ENCODE measurements around the gene C11orf91. TPM values are rescaled to one million over a fixed set of nuclear protein-coding genes. Genes with fewer than 3 reads are reported as not detected.
A peak's percentile ranks its signal among the peaks of the same experiment; 100 is the strongest.

The C11orf91 gene
- total and polyA plus RNA-seq, 2 donors (not counting 1 experiment from before 2014, with no cell fraction given) = 0.12 TPM; not detected in 1

GRCh38 chr11:33734441-33735270 is 34.0 kb upstream of the C11orf91 start:
- Histone ChIP-seq H3K9ac (ENCODE audit: insufficient read depth, low read length) (peak overlapping the region; percentile 93), H3K79me2 (ENCODE audit: control insufficient read depth, insufficient read depth, low read length) (peaks cover 66% of the 10 kb centered on the region), H3K4me2 (ENCODE audit: extremely low read depth, insufficient read depth, low read length) (peak overlapping the region; percentile 77), H3K27me3 (ENCODE audit: control insufficient read depth, insufficient read depth, low read length) (no peaks in the 10 kb centered on the region), H2AFZ (ENCODE audit: low read length) (no peak overlapping the region), H3K36me3 (ENCODE audit: control insufficient read depth, insufficient read depth, low read length) (peaks cover 7% of the 10 kb centered on the region), H3K4me1 (ENCODE audit: control insufficient read depth, extremely low read depth, insufficient read depth, low read length) (peaks cover 25% of the 10 kb centered on the region), H3K9me3 (ENCODE audit: control insufficient read depth, insufficient read depth, low read depth, low read length) (no peaks in the 10 kb centered on the region), H3K4me3 (replicated peaks in 1 of 4; ENCODE audit: control extremely low read depth in 1 of 4, insufficient read depth in 1 of 4, low read depth in 3 of 4, low read length in 4 of 4) (peak overlapping the region; percentile 91 to 97 (median 96)), H4K20me1 (ENCODE audit: control insufficient read depth, extremely low read depth, insufficient read depth, low read length) (no peaks in the 10 kb centered on the region), H3K27ac (ENCODE audit: insufficient read depth, low read length) (peak overlapping the region; percentile 94)
- peak; percentile 65 to 75 for DNase-seq (ENCODE audit: low read depth in 2 of 2)
- TF ChIP-seq EZH2 (IDR thresholded peaks at IDR 0.05; ENCODE audit: low read length, missing control alignments) (no peak), CTCF (conservative IDR thresholded peaks at IDR 0.05 in 1 of 2, IDR thresholded peaks at IDR 0.05 in 1 of 2; ENCODE audit: low read depth in 1 of 2, low read length in 2 of 2) (no peak)

- TF ChIP-seq CTCF (conservative IDR thresholded peaks at IDR 0.05 in 1 of 2, IDR thresholded peaks at IDR 0.05 in 1 of 2; ENCODE audit: low read depth in 1 of 2, low read length in 2 of 2) (no peak), EZH2 (IDR thresholded peaks at IDR 0.05; ENCODE audit: low read length, missing control alignments) (no peak)
- peak overlapping the region; percentile 77 for H3K4me2 ChIP-seq (ENCODE audit: extremely low read depth, insufficient read depth, low read length)
- peaks cover 72% of the 10 kb centered on the region for H3K79me2 ChIP-seq (ENCODE audit: control insufficient read depth, insufficient read depth, low read length)
- no peak overlapping the region for H2AFZ ChIP-seq (ENCODE audit: low read length)
- peak overlapping the region; percentile 93 for H3K9ac ChIP-seq (ENCODE audit: insufficient read depth, low read length)
- H3K4me3 ChIP-seq (replicated peaks in 1 of 4; ENCODE audit: control extremely low read depth in 1 of 4, insufficient read depth in 1 of 4, low read depth in 3 of 4, low read length in 4 of 4) = peak overlapping the region; percentile 91 to 97 (median 96)
- peaks cover 25% of the 10 kb centered on the region for H3K4me1 ChIP-seq (ENCODE audit: control insufficient read depth, extremely low read depth, insufficient read depth, low read length)
- H3K27ac ChIP-seq (ENCODE audit: insufficient read depth, low read length) = peak overlapping the region; percentile 94
- no peaks in the 10 kb centered on the region for H3K9me3 ChIP-seq (ENCODE audit: control insufficient read depth, insufficient read depth, low read depth, low read length)
- DNase-seq (ENCODE audit: low read depth in 2 of 2) = no peak
- no peaks in the 10 kb centered on the region for H3K27me3 ChIP-seq (ENCODE audit: control insufficient read depth, insufficient read depth, low read length)
- no peaks in the 10 kb centered on the region for H4K20me1 ChIP-seq (ENCODE audit: control insufficient read depth, extremely low read depth, insufficient read depth, low read length)
- peaks cover 7% of the 10 kb centered on the region for H3K36me3 ChIP-seq (ENCODE audit: control insufficient read depth, insufficient read depth, low read length)
These were observed 33.4 kb upstream of the C11orf91 start for GRCh38 chr11:33733980-33734379.

- Histone ChIP-seq H3K27ac (ENCODE audit: insufficient read depth, low read length) (peak overlapping the region; percentile 50), H3K9ac (ENCODE audit: insufficient read depth, low read length) (no peak overlapping the region), H3K79me2 (ENCODE audit: control insufficient read depth, insufficient read depth, low read length) (peaks cover 86% of the 10 kb centered on the region), H3K4me2 (ENCODE audit: extremely low read depth, insufficient read depth, low read length) (peak overlapping the region; percentile 58), H3K4me3 (replicated peaks in 1 of 4; ENCODE audit: control extremely low read depth in 1 of 4, insufficient read depth in 1 of 4, low read depth in 3 of 4, low read length in 4 of 4) (no peak overlapping the region), H4K20me1 (ENCODE audit: control insufficient read depth, extremely low read depth, insufficient read depth, low read length) (no peaks in the 10 kb centered on the region), H3K36me3 (ENCODE audit: control insufficient read depth, insufficient read depth, low read length) (peaks cover 7% of the 10 kb centered on the region), H3K27me3 (ENCODE audit: control insufficient read depth, insufficient read depth, low read length) (no peaks in the 10 kb centered on the region), H3K4me1 (ENCODE audit: control insufficient read depth, extremely low read depth, insufficient read depth, low read length) (peaks cover 12% of the 10 kb centered on the region), H3K9me3 (ENCODE audit: control insufficient read depth, insufficient read depth, low read depth, low read length) (no peaks in the 10 kb centered on the region), H2AFZ (ENCODE audit: low read length) (no peak overlapping the region)
- TF ChIP-seq EZH2 (IDR thresholded peaks at IDR 0.05; ENCODE audit: low read length, missing control alignments) (no peak), CTCF (conservative IDR thresholded peaks at IDR 0.05 in 1 of 2, IDR thresholded peaks at IDR 0.05 in 1 of 2; ENCODE audit: low read depth in 1 of 2, low read length in 2 of 2) (no peak)
- DNase-seq (ENCODE audit: low read depth in 2 of 2) = peak in 1 of 2 donors; percentile 52
These were observed 31.3 kb upstream of the C11orf91 start for GRCh38 chr11:33731723-33732531.

Data from fibroblast of lung (primary cell).